Right lobe of liver (tissue), 6 donors: ENCODE data around the gene TMEM225B. TPM values are rescaled to one million over a fixed set of nuclear protein-coding genes. Genes with fewer than 3 reads are reported as not detected.
"Not testable (repeated sequence)": the region's sequence is repeated elsewhere in the genome, so short reads cannot be mapped to it uniquely, and the experiment has no call there.

ENCODE experiments used
- ATAC-seq, 4 donors: fragments of 200-7000 bp; cut with Tn5 transposase; one replicate each; pipeline ENCODE4 v1.9.1; 2020; ENCODE audit warnings: mild to moderate bottlenecking in 4 of 4, moderate library complexity in 4 of 4
- DNase-seq, 3 donors: peaks; one replicate each; pipeline ENCODE4 v3.0.0-alpha.2; 2020
- H3K27ac ChIP-seq, 3 donors: fragments of 200-600 bp; one replicate each; pipeline ENCODE4 v1.8.0; 2022
- H3K27me3 ChIP-seq, 2 donors: fragments of 200-600 bp; one replicate each; pipeline ENCODE4 v1.8.0; 2022
- H3K36me3 ChIP-seq, 4 donors: fragments of 200-600 bp; sonication (generic) in 1 of 4; one replicate each; pipeline versions ENCODE4 v1.5.1 to v1.8.0; 2017 to 2022; ENCODE audit warnings: control low read depth in 1 of 4
- H3K4me1 ChIP-seq, 4 donors: fragments of 200-600 bp; sonication (generic) in 1 of 4; one replicate each; pipeline versions ENCODE4 v1.5.1 to v1.8.0; 2017 to 2022; ENCODE audit warnings: control low read depth in 1 of 4
- H3K4me3 ChIP-seq, 3 donors: fragments of 200-600 bp; one replicate each; pipeline ENCODE4 v1.8.0; 2022
- H3K9me3 ChIP-seq, 4 donors: fragments of 200-600 bp; sonication (generic) in 1 of 4; one replicate each; pipeline versions ENCODE4 v1.5.1 to v1.8.0; 2017 to 2022; ENCODE audit warnings: control low read depth in 1 of 4
- POLR2A ChIP-seq: fragments of 450-650 bp; IDR thresholded peaks from one replicate; pipeline ENCODE4 v1.6.1; 2017; ENCODE audit warnings: antibody characterized with exemption, mild to moderate bottlenecking
- WGBS: methylation state at CpG from one replicate; pipeline ENCODE4 v1.1.6; 2018; ENCODE audit warnings: low coverage, low lambda C conversion rate; ENCODE audit not compliant: insufficient coverage; ENCODE audit errors: missing lambda C conversion rate; 5-methylcytosine and 5-hydroxymethylcytosine counted together
- intact Hi-C, 2 donors: fragments of 100-400 bp; cut with DNase I; formaldehyde crosslinking; loops; one replicate each; pipeline versions ENCODE4 v1.11.2 to v1.14.1; 2022
- total RNA-seq, 6 experiments: library from RNA; depleted of rRNA in 2 of 6; stranded (reverse); fragments of >200 nt in 2 of 6; fragmentation: NEBNext Ultra II Directional in 3 of 6; extraction: Animal tissue kit (Norgen Biotek cat#: 25700) in 3 of 6; gene quantifications; one replicate each; pipeline versions ENCODE4 v1.1.0 to v1.2.4, GENCODE V29; 2016 to 2023
- TF ChIP-seq, protein P1 (sequence below), 4 donors: fragments of 200-600 bp in 3 of 4; fragments of 450-650 bp in 1 of 4; IDR thresholded peaks; one replicate each; pipeline versions ENCODE4 v1.5.1 to v1.8.0; 2016 to 2022; ENCODE audit warnings: antibody characterized with exemption in 4 of 4, mild to moderate bottlenecking in 2 of 4
- donor health status: DM: no; HTN: yes; CAD: no.
- donor health status: DM: no; HTN: no; CAD: no.
- donor health status: DM: no; HTN: no; CAD: no.
- donor health status: DM: no; HTN: yes; CAD: no.
- donor health status: DM: no; HTN: yes; CAD: no.

The TMEM225B gene
- total RNA-seq, 6 experiments from 2014 or later = 0.25 to 1.4 (median 0.29) TPM; not detected in 2

DNA sequence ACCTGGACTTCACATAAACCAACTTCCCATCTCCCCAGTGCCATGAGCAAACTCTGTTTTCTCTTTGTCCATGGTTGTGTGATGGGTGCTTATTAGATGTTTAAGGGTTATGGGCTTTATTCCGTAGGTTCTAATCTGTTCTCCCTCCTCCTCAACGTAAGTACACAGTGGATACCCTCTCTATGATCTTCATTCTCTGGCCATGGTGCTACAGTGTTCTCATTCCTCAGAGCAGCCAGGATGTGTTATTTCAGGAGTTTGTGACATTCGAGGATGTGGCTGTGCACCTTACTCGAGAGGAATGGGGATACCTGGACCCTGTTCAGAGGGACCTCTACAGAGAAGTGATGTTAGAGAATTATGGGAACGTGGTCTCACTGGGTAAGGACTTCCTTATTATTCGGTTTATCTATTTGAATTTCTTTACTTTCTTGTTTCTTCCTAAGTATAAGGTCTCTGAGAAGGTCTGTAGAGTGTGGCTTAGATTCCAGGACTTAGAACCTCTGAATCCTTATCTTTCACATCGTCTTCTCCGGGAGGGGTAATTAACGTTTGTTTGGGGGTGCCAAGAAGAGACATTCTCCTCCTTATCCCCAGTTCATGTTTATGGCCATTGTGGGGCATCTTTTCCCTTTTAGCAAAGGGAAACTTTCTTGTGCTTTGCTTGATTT is 35.8 kb upstream of the TMEM225B start:
- no peak for ATAC-seq
- intact Hi-C loops = no loop called here
- H3K4me1 ChIP-seq = peaks cover 0 to 15% (median 4%) of the 10 kb centered on the region in 4 donors
- H3K27me3 ChIP-seq = no peaks in the 10 kb centered on the region
- no peak overlapping the region for H3K27ac ChIP-seq
- DNase-seq = no peak
- 86% methylated on average over 9 of the region's 9 CpGs for WGBS
- H3K9me3 ChIP-seq = no peaks in the 10 kb centered on the region
- no peak overlapping the region for H3K4me3 ChIP-seq
- H3K36me3 ChIP-seq = peaks cover 15 to 55% (median 32%) of the 10 kb centered on the region in 4 donors
- TF ChIP-seq, protein P1, sequence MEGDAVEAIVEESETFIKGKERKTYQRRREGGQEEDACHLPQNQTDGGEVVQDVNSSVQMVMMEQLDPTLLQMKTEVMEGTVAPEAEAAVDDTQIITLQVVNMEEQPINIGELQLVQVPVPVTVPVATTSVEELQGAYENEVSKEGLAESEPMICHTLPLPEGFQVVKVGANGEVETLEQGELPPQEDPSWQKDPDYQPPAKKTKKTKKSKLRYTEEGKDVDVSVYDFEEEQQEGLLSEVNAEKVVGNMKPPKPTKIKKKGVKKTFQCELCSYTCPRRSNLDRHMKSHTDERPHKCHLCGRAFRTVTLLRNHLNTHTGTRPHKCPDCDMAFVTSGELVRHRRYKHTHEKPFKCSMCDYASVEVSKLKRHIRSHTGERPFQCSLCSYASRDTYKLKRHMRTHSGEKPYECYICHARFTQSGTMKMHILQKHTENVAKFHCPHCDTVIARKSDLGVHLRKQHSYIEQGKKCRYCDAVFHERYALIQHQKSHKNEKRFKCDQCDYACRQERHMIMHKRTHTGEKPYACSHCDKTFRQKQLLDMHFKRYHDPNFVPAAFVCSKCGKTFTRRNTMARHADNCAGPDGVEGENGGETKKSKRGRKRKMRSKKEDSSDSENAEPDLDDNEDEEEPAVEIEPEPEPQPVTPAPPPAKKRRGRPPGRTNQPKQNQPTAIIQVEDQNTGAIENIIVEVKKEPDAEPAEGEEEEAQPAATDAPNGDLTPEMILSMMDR (IDR thresholded peaks at IDR 0.05) = no peak
- no peak for TF ChIP-seq POLR2A

DNA sequence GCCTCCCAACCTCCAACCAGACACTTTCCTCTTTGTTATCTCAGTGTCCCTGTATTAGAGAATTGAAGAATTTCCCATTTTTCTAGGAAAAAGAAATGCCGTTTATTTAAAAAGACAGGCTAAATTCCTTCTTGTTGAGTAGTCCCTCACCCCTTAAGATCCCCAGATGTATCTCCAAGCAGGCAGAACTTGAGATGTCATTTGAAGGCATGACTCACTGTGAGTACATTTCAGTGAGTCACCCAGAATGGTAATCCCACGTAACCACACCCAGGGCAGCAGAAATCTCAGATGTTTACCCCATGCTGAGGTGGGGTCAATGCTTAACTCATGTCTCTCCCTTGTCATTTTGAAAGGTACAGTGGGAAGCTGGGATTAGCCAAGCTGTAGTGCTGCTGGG is 35.2 kb upstream of the TMEM225B start:
- Histone ChIP-seq H3K36me3 (peaks cover 15 to 55% (median 32%) of the 10 kb centered on the region in 4 donors), H3K27me3 (no peaks in the 10 kb centered on the region), H3K4me3 (no peak overlapping the region), H3K4me1 (peaks cover 0 to 11% (median 4%) of the 10 kb centered on the region in 4 donors), H3K27ac (no peak overlapping the region), H3K9me3 (no peaks in the 10 kb centered on the region)
- 46% methylated on average over 2 of the region's 2 CpGs for WGBS
- intact Hi-C loops = no loop called here
- peak in 1 of 4 donors; percentile 17 for ATAC-seq
- DNase-seq = no peak
- TF ChIP-seq POLR2A = no peak
- TF ChIP-seq, protein P1 (IDR thresholded peaks at IDR 0.05) = no peak

DNA sequence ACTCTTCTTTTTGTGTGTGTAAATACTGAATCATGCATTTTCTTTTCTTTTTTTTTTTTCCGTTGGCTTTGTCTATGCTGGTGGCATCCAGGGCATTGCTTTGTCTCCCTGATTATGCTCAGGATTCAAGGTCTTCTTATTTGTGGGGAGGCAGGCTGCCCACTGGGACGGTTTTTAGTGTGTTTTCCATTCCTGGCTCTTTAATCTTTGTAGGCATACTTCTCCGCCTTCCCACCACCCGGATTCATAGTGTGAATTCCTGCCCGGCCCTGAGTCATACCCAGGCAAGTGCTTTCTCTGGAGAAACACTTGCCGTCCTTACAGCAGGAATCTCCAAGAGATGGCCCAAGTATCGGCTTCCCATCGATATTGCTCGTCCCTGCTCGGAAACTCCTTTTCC is 34.4 kb upstream of the TMEM225B start:
- H3K4me1 ChIP-seq = peaks cover 0 to 11% (median 4%) of the 10 kb centered on the region in 4 donors
- no peak for DNase-seq
- TF ChIP-seq POLR2A = no peak
- TF ChIP-seq, protein P1 (IDR thresholded peaks at IDR 0.05) = no peak
- H3K27me3 ChIP-seq = no peaks in the 10 kb centered on the region
- no peak overlapping the region for H3K27ac ChIP-seq
- no peak overlapping the region for H3K4me3 ChIP-seq
- WGBS = 88% methylated on average over 7 of the region's 10 CpGs
- no peaks in the 10 kb centered on the region for H3K9me3 ChIP-seq
- intact Hi-C loops = no loop called here
- H3K36me3 ChIP-seq = peaks cover 15 to 55% (median 32%) of the 10 kb centered on the region in 4 donors
- no peak for ATAC-seq

DNA sequence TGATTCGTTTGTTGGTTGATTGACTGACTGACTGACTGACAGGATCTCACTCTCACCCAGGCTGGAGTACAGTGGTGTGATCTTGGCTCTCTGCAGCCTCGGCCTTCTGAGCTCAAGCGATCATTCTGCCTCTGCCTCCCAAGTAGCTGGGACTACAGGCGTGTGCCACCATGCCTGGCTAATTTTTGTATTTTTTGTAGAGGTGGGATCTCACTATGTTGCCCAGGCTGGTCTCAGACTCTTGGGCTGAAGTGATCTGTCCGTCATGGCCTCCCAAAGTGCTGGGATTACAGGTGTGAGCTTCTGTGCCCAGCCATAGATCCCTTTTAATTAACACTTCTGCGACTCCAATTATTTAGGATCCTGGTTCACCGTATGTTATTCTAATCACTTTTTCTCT is 29.3 kb upstream of the TMEM225B start:
- ATAC-seq, intact Hi-C loops, H3K4me3 ChIP-seq, H3K4me1 ChIP-seq, DNase-seq, H3K9me3 ChIP-seq, H3K27ac ChIP-seq, H3K27me3 ChIP-seq: not testable (repeated sequence)
- 96% methylated on average over 5 of the region's 7 CpGs for WGBS
- H3K36me3 ChIP-seq = peaks cover 0 to 49% (median 19%) of the 10 kb centered on the region in 4 donors

DNA sequence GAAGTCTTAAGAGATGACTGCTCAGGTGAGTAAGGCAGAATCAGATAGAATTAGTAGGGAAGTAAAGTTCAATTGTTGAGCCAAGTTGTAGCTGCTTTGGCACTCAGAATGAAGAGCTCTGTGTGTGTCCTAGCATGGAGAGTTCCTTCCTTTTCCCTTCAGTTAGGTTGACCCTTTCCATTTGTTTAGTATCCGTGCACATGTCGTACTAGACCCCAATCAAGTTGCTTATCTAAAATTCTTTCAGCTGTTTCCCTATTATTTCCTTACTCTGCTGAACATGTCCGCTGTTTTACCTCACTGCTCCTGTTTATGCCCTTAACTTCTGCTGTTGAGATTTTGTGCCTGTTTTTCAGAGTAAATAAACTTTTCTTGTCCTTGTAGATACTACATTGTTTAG is 26.3 kb upstream of the TMEM225B start:
- intact Hi-C loops = no loop called here
- no peak overlapping the region for H3K4me3 ChIP-seq
- H3K9me3 ChIP-seq = no peaks in the 10 kb centered on the region
- no peaks in the 10 kb centered on the region for H3K4me1 ChIP-seq
- TF ChIP-seq, protein P1 (IDR thresholded peaks at IDR 0.05) = no peak
- TF ChIP-seq POLR2A = no peak
- H3K27ac ChIP-seq = no peak overlapping the region
- peaks cover 0 to 28% (median 4%) of the 10 kb centered on the region in 4 donors for H3K36me3 ChIP-seq
- no peaks in the 10 kb centered on the region for H3K27me3 ChIP-seq
- 89% methylated on average over 3 of the region's 3 CpGs for WGBS
- ATAC-seq = peak; percentile 26 to 74 (median 38)
- DNase-seq = no peak
